B cell (primary cell): ENCODE data around the gene PPP1R12A.

ENCODE experiments used
- EZH2 ChIP-seq: IDR thresholded peaks from 2 replicates; pipeline ENCODE4 v1.6.1; 2012; ENCODE audit warnings: borderline replicate concordance, low read depth, mild to moderate bottlenecking, moderate library complexity, low read length; ENCODE audit not compliant: insufficient read depth, poor library complexity, severe bottlenecking
- TF ChIP-seq, protein P1 (sequence below): fragments of 200-600 bp; IDR thresholded peaks from one replicate; pipeline ENCODE4 v1.8.0; 2022; ENCODE audit warnings: antibody characterized with exemption, mild to moderate bottlenecking

DNA sequence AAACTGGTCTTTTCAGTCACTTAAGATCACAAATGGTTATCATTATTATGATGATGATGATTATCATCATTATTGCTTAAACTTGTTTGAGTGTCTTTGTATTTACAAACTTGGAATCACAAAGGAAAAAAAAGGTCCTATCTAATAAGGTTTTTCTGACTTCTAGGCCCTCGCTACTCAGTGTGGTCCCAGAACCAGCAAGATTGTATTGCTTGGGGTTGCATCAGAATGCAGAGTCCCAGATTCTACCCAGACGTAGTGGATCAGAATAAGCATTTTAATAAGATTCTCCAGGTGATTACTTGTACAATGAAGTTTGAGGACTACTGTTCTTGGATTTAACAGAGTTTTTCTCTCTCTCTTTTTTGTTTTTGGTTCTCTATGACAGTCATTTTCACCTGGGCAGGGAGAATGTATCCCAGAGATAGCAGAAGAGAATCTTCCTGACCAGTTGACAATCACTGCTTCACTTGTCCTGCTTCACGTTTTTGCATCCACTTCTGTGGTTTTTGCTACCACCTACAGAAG lies 29.3 kb upstream of the PPP1R12A start:
- TF ChIP-seq, protein P1, sequence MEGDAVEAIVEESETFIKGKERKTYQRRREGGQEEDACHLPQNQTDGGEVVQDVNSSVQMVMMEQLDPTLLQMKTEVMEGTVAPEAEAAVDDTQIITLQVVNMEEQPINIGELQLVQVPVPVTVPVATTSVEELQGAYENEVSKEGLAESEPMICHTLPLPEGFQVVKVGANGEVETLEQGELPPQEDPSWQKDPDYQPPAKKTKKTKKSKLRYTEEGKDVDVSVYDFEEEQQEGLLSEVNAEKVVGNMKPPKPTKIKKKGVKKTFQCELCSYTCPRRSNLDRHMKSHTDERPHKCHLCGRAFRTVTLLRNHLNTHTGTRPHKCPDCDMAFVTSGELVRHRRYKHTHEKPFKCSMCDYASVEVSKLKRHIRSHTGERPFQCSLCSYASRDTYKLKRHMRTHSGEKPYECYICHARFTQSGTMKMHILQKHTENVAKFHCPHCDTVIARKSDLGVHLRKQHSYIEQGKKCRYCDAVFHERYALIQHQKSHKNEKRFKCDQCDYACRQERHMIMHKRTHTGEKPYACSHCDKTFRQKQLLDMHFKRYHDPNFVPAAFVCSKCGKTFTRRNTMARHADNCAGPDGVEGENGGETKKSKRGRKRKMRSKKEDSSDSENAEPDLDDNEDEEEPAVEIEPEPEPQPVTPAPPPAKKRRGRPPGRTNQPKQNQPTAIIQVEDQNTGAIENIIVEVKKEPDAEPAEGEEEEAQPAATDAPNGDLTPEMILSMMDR: no peak
- no peak for TF ChIP-seq EZH2
